Transverse colon (tissue), 4 donors: ENCODE results near the gene MAMDC2. TPM values are rescaled to one million over a fixed set of nuclear protein-coding genes. Genes with fewer than 3 reads are reported as not detected.
"Not testable (repeated sequence)": the region's sequence is repeated elsewhere in the genome, so short reads cannot be mapped to it uniquely, and the experiment has no call there.

Experiments used
- DNase-seq: peaks from one replicate; pipeline ENCODE4 v3.0.0-alpha.2; 2019
- H3K27ac ChIP-seq, 4 donors: fragments of 200-600 bp; sonication (generic); 2 replicates each; pipeline ENCODE4 v1.5.1; 2016 to 2018; ENCODE audit warnings: inconsistent platforms in 4 of 4
- H3K27me3 ChIP-seq: fragments of 200-600 bp; sonication (generic); 2 replicates; pipeline ENCODE4 v1.5.1; 2017; ENCODE audit warnings: inconsistent platforms
- H3K36me3 ChIP-seq, 4 donors: fragments of 200-600 bp; sonication (generic); 2 replicates each; pipeline ENCODE4 v1.5.1; 2017 to 2019; ENCODE audit warnings: inconsistent platforms in 4 of 4
- H3K4me1 ChIP-seq, 4 donors: fragments of 200-600 bp; sonication (generic); 2 replicates each; pipeline ENCODE4 v1.5.1; 2017 to 2020; ENCODE audit warnings: inconsistent platforms in 4 of 4
- H3K4me3 ChIP-seq, 4 donors: fragments of 200-600 bp; sonication (generic); 1 replicate in 1 of 4; 2 replicates in 3 of 4; pipeline versions ENCODE4 v1.5.1 to v1.6.1; 2017 to 2019; ENCODE audit warnings: inconsistent platforms in 4 of 4
- H3K9me3 ChIP-seq, 2 donors: fragments of 200-600 bp; sonication (generic); 2 replicates each; pipeline ENCODE4 v1.5.1; 2017 to 2019; ENCODE audit warnings: inconsistent platforms in 2 of 2
- CTCF ChIP-seq, 5 experiments: fragments of 200-600 bp in 3 of 5; fragments of 450-650 bp in 2 of 5; sonication (generic) in 3 of 5; IDR thresholded peaks; 1 replicate in 2 of 5; 2 replicates in 3 of 5; pipeline ENCODE4 v1.5.1; 2016 to 2017; ENCODE audit warnings: antibody characterized with exemption in 5 of 5, inconsistent platforms in 3 of 5, mild to moderate bottlenecking in 2 of 5, moderate library complexity in 1 of 5
- EP300 ChIP-seq: sonication (generic); formaldehyde crosslinking; IDR thresholded peaks from one replicate; pipeline ENCODE4 v1.6.1; 2017; ENCODE audit warnings: antibody characterized with exemption, low read depth
- POLR2A ChIP-seq: fragments of 450-650 bp; IDR thresholded peaks from one replicate; pipeline ENCODE4 v1.6.1; 2016; ENCODE audit warnings: antibody characterized with exemption, mild to moderate bottlenecking, moderate library complexity
- POLR2AphosphoS5 ChIP-seq, 3 donors: sonication (generic); formaldehyde crosslinking; IDR thresholded peaks; one replicate each; pipeline ENCODE4 v1.6.1; 2016; ENCODE audit warnings: antibody characterized with exemption in 3 of 3
- WGBS, 2 donors: methylation state at CpG; one replicate each; pipeline ENCODE4 v1.1.5; 2018; ENCODE audit warnings: low coverage in 1 of 2; 5-methylcytosine and 5-hydroxymethylcytosine counted together
- in situ Hi-C, 4 donors: fragments of 200-750 bp; cut with MboI; loops; one replicate each; pipeline versions ENCODE4 v1.15.0 to v1.15.1; 2017; ENCODE audit warnings: low sequenced_read_pairs in 3 of 4, low pct_ligation_motif_present in 1 of 4, low pct_unique_long_range_greater_than_20kb in 1 of 4
- intact Hi-C: fragments of 100-400 bp; cut with DNase I; formaldehyde crosslinking; loops from one replicate; pipeline ENCODE4 v1.15.1; 2023; ENCODE audit warnings: low total_unique reads
- total RNA-seq, 4 donors: library from RNA; depleted of rRNA; stranded (reverse); fragments of >200 nt; gene quantifications; one replicate each; pipeline ENCODE4 v1.1.0, GENCODE V29; 2016

Gene MAMDC2
- total RNA-seq, 4 donors from 2014 or later: 7.4 to 40.5 (median 28.9) TPM

GRCh38 chr9:70030156-70030555 is 13.5 kb upstream of the MAMDC2 start:
- no peaks in the 10 kb centered on the region for H3K4me1 ChIP-seq
- H3K27me3 ChIP-seq: no peaks in the 10 kb centered on the region
- no peak for TF ChIP-seq POLR2A
- TF ChIP-seq CTCF (IDR thresholded peaks at IDR 0.05): no peak
- no peak for TF ChIP-seq EP300
- TF ChIP-seq POLR2AphosphoS5 (IDR thresholded peaks at IDR 0.05): no peak
- no peak overlapping the region for H3K4me3 ChIP-seq
- intact Hi-C loops: loop anchor here (5.0 kb wide), 2 partner anchors 168 to 792 kb away; no protein-coding TSS in a partner anchor
- H3K9me3 ChIP-seq: no peaks in the 10 kb centered on the region
- no peak for DNase-seq
- in situ Hi-C loops: no loop called here
- no peak overlapping the region for H3K27ac ChIP-seq
- H3K36me3 ChIP-seq: no peaks in the 10 kb centered on the region
- 70 to 86% methylated on average over 1 of the region's 1 CpG for WGBS, 2 donors

- no peak for DNase-seq
- TF ChIP-seq POLR2A (no peak), POLR2AphosphoS5 (IDR thresholded peaks at IDR 0.05) (no peak), CTCF (IDR thresholded peaks at IDR 0.05) (no peak), EP300 (no peak)
- in situ Hi-C loops (no loop called here), intact Hi-C loops (loop anchor here (5.0 kb wide), 2 partner anchors 169 to 791 kb away; no protein-coding TSS in a partner anchor)
- H3K36me3 ChIP-seq: no peaks in the 10 kb centered on the region
- H3K9me3 ChIP-seq: no peaks in the 10 kb centered on the region
- no peaks in the 10 kb centered on the region for H3K27me3 ChIP-seq
- no peaks in the 10 kb centered on the region for H3K4me1 ChIP-seq
- H3K27ac ChIP-seq: no peak overlapping the region
- no peak overlapping the region for H3K4me3 ChIP-seq
- 12 to 14% methylated on average over 1 of the region's 1 CpG for WGBS, 2 donors
Measured at GRCh38 chr9:70031141-70031545, 12.5 kb upstream of the MAMDC2 start.

GRCh38 chr9:70034271-70034711 is 9.4 kb upstream of the MAMDC2 start:
- no peaks in the 10 kb centered on the region for H3K4me1 ChIP-seq
- H3K27me3 ChIP-seq: no peaks in the 10 kb centered on the region
- H3K36me3 ChIP-seq: no peaks in the 10 kb centered on the region
- TF ChIP-seq POLR2A (no peak), POLR2AphosphoS5 (IDR thresholded peaks at IDR 0.05) (no peak)
- H3K9me3 ChIP-seq: no peaks in the 10 kb centered on the region
- no peak overlapping the region for H3K4me3 ChIP-seq
- in situ Hi-C loops: no loop called here
- no peak for DNase-seq
- no peak overlapping the region for H3K27ac ChIP-seq
- 67 to 80% methylated on average over 1 to 2 of the region's 2 CpGs for WGBS, 2 donors
- intact Hi-C loops: loop anchor here (5.0 kb wide), 2 partner anchors 172 to 788 kb away; no protein-coding TSS in a partner anchor

GRCh38 chr9:70035691-70036090 is 8.0 kb upstream of the MAMDC2 start:
- TF ChIP-seq CTCF (IDR thresholded peaks at IDR 0.05): no peak
- TF ChIP-seq POLR2A: no peak
- TF ChIP-seq EP300: no peak
- TF ChIP-seq POLR2AphosphoS5 (IDR thresholded peaks at IDR 0.05): no peak
- no peaks in the 10 kb centered on the region for H3K36me3 ChIP-seq
- DNase-seq: no peak
- H3K27me3 ChIP-seq: no peaks in the 10 kb centered on the region
- no peaks in the 10 kb centered on the region for H3K4me1 ChIP-seq
- 88% methylated on average over 3 of the region's 3 CpGs; no CpG with 5 or more reads in 1 of the 2 donors for WGBS, 2 donors
- H3K4me3 ChIP-seq: no peak overlapping the region
- intact Hi-C loops: no loop called here
- H3K27ac ChIP-seq: no peak overlapping the region
- no peaks in the 10 kb centered on the region for H3K9me3 ChIP-seq
- in situ Hi-C loops: no loop called here

- in situ Hi-C loops: no loop called here
- no peaks in the 10 kb centered on the region for H3K4me1 ChIP-seq
- no peak for TF ChIP-seq EP300
- no peak for TF ChIP-seq POLR2A
- no peak for TF ChIP-seq POLR2AphosphoS5 (IDR thresholded peaks at IDR 0.05)
- no peak for TF ChIP-seq CTCF (IDR thresholded peaks at IDR 0.05)
- no peaks in the 10 kb centered on the region for H3K27me3 ChIP-seq
- intact Hi-C loops: loop anchor here (1.0 kb wide), 1 partner anchor 20 kb away; no protein-coding TSS in a partner anchor
- 67 to 69% methylated on average over 2 to 6 of the region's 6 CpGs for WGBS, 2 donors
- no peak overlapping the region for H3K27ac ChIP-seq
- DNase-seq: no peak
- H3K36me3 ChIP-seq: no peaks in the 10 kb centered on the region
- no peaks in the 10 kb centered on the region for H3K9me3 ChIP-seq
- H3K4me3 ChIP-seq: no peak overlapping the region
Measured at GRCh38 chr9:70036641-70037040, 7.0 kb upstream of the MAMDC2 start.

- DNase-seq, intact Hi-C loops, H3K27ac ChIP-seq, H3K27me3 ChIP-seq, H3K36me3 ChIP-seq, H3K4me1 ChIP-seq, in situ Hi-C loops, H3K4me3 ChIP-seq, H3K9me3 ChIP-seq: not testable (repeated sequence)
- WGBS, 2 donors: 54 to 57% methylated on average over 4 of the region's 4 CpGs
Measured at GRCh38 chr9:70038171-70038621, 5.5 kb upstream of the MAMDC2 start.
